Skin of body (tissue), 2 donors: ENCODE results near the gene DNAJC1. TPM values are rescaled to one million over a fixed set of nuclear protein-coding genes. Genes with fewer than 3 reads are reported as not detected.

Experiments
- DNase-seq: peaks from one replicate; lab custom pipeline; 2025; lab: John Stamatoyannopoulos, UW
- total RNA-seq: library from RNA; depleted of rRNA; stranded (reverse); fragments of >200 nt; gene quantifications from one replicate; pipeline ENCODE4 v1.2.3, GENCODE V29; 2014

The DNAJC1 gene
- total RNA-seq, 1 donor from 2014 or later = 28.7 TPM

GRCh38 chr10:21764466-21765189, 238.9 kb downstream of the DNAJC1 start:
- no peak for DNase-seq

- DNase-seq = no peak
Measured at GRCh38 chr10:21760332-21760731, 243.2 kb downstream of the DNAJC1 start.

- DNase-seq = no peak
Measured at GRCh38 chr10:21759232-21759631, 244.3 kb downstream of the DNAJC1 start.

- DNase-seq = no peak
Measured at GRCh38 chr10:21758696-21759095, 244.8 kb downstream of the DNAJC1 start.

GRCh38 chr10:21758239-21758638, 245.3 kb downstream of the DNAJC1 start:
- DNase-seq = no peak

- DNase-seq = no peak
Measured at GRCh38 chr10:21757185-21757901, 246.2 kb downstream of the DNAJC1 start.

GRCh38 chr10:21756707-21757106, 246.8 kb downstream of the DNAJC1 start:
- DNase-seq = no peak

GRCh38 chr10:21754410-21755011, 249.0 kb downstream of the DNAJC1 start:
- no peak for DNase-seq

GRCh38 chr10:21753497-21754270, 249.8 kb downstream of the DNAJC1 start:
- no peak for DNase-seq

- no peak for DNase-seq
Measured at GRCh38 chr10:21751341-21752310, 251.9 kb downstream of the DNAJC1 start.

- no peak for DNase-seq
Measured at GRCh38 chr10:21750424-21750823, 253.1 kb downstream of the DNAJC1 start.

- no peak for DNase-seq
Measured at GRCh38 chr10:21749788-21750187, 253.7 kb downstream of the DNAJC1 start.

- no peak for DNase-seq
Measured at GRCh38 chr10:21747809-21748208, 255.7 kb downstream of the DNAJC1 start.

- no peak for DNase-seq
Measured at GRCh38 chr10:21746118-21746517, 257.4 kb downstream of the DNAJC1 start.

- DNase-seq = no peak
Measured at GRCh38 chr10:21744223-21744622, 259.3 kb downstream of the DNAJC1 start.

GRCh38 chr10:21742740-21743412, 260.7 kb downstream of the DNAJC1 start:
- DNase-seq = no peak

- no peak for DNase-seq
Measured at GRCh38 chr10:21740989-21741388, 262.5 kb downstream of the DNAJC1 start.

- DNase-seq = no peak
Measured at GRCh38 chr10:21737106-21737505, 266.4 kb downstream of the DNAJC1 start.

GRCh38 chr10:21733710-21734109, 269.8 kb downstream of the DNAJC1 start:
- DNase-seq = no peak
